IMR-90 (cell line): Measurements from ENCODE around the gene IFIT3.

Experiments used
- BHLHE40 ChIP-seq: fragments of 150-350 bp; IDR thresholded peaks from 2 replicates; pipeline ENCODE4 v1.6.1; 2016; ENCODE audit warnings: mild to moderate bottlenecking, low read depth, low read length
- CEBPB ChIP-seq: IDR thresholded peaks from 2 replicates; pipeline ENCODE4 v1.6.1; 2012; ENCODE audit warnings: low read depth, low read length, improper control_type of control experiment
- FOS ChIP-seq: fragments of 150-350 bp; IDR thresholded peaks from 2 replicates; pipeline ENCODE4 v1.6.1; 2016; ENCODE audit warnings: low read depth, low read length
- MAFK ChIP-seq: IDR thresholded peaks from 2 replicates; pipeline ENCODE4 v1.6.1; 2012; ENCODE audit warnings: low read depth, low read length, improper control_type of control experiment
- MXI1 ChIP-seq: IDR thresholded peaks from 2 replicates; pipeline ENCODE4 v1.6.1; 2012; ENCODE audit warnings: low read depth, mild to moderate bottlenecking, low read length, moderate library complexity, borderline replicate concordance
- POLR2A ChIP-seq: IDR thresholded peaks from 2 replicates; pipeline ENCODE4 v1.6.1; 2012; ENCODE audit warnings: mild to moderate bottlenecking, low read depth, low read length
- RAD21 ChIP-seq: IDR thresholded peaks from 2 replicates; pipeline ENCODE4 v1.6.1; 2012; ENCODE audit warnings: low read length, improper control_type of control experiment
- RCOR1 ChIP-seq: IDR thresholded peaks from 2 replicates; pipeline ENCODE4 v1.6.1; 2012; ENCODE audit warnings: mild to moderate bottlenecking, low read length, improper control_type of control experiment; ENCODE audit not compliant: insufficient replicate concordance
- RFX5 ChIP-seq: IDR thresholded peaks from 2 replicates; pipeline ENCODE4 v1.8.0; 2012; ENCODE audit warnings: low read depth, mild to moderate bottlenecking, low read length, moderate library complexity
- TF ChIP-seq, protein P1 (sequence below): conservative IDR thresholded peaks from 2 replicates; pipeline ENCODE4 v1.5.1; 2012; ENCODE audit warnings: mild to moderate bottlenecking, low read depth, low read length, improper control_type of control experiment
- TF ChIP-seq, protein P2 (sequence below): fragments of 150-350 bp; IDR thresholded peaks from 2 replicates; pipeline ENCODE4 v1.6.1; 2017; ENCODE audit warnings: mild to moderate bottlenecking, antibody characterized with exemption, low read length, low read depth
- TF ChIP-seq, protein P3 (sequence below): fragments of 150-350 bp; IDR thresholded peaks from 2 replicates; pipeline ENCODE4 v1.6.1; 2016; ENCODE audit warnings: low read depth, mild to moderate bottlenecking, low read length, moderate library complexity, borderline replicate concordance

DNA sequence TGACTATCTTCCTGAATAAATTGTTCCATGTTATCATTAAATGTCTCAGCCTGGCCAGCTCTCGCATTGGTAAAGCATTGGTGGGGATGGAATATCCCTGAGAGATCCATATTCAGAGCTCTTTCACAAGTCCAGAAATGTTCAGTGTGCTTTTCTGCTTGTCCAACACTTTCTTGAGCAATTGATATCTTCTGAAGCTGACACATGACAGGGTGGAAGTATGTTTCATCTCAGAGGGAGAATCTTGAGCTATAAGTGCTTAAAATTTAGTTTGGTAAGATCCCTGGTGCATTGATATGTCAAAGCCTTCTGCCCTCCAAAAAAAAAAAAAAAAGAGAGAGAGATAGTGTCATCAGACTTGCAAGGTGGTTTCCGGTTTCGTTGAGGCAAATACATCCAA, 7.4 kb downstream of the IFIT3 start:
- TF ChIP-seq CEBPB, result no peak
- TF ChIP-seq, protein P1, sequence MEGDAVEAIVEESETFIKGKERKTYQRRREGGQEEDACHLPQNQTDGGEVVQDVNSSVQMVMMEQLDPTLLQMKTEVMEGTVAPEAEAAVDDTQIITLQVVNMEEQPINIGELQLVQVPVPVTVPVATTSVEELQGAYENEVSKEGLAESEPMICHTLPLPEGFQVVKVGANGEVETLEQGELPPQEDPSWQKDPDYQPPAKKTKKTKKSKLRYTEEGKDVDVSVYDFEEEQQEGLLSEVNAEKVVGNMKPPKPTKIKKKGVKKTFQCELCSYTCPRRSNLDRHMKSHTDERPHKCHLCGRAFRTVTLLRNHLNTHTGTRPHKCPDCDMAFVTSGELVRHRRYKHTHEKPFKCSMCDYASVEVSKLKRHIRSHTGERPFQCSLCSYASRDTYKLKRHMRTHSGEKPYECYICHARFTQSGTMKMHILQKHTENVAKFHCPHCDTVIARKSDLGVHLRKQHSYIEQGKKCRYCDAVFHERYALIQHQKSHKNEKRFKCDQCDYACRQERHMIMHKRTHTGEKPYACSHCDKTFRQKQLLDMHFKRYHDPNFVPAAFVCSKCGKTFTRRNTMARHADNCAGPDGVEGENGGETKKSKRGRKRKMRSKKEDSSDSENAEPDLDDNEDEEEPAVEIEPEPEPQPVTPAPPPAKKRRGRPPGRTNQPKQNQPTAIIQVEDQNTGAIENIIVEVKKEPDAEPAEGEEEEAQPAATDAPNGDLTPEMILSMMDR, result no peak
- TF ChIP-seq, protein P2, sequence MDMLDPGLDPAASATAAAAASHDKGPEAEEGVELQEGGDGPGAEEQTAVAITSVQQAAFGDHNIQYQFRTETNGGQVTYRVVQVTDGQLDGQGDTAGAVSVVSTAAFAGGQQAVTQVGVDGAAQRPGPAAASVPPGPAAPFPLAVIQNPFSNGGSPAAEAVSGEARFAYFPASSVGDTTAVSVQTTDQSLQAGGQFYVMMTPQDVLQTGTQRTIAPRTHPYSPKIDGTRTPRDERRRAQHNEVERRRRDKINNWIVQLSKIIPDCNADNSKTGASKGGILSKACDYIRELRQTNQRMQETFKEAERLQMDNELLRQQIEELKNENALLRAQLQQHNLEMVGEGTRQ, result no peak
- TF ChIP-seq FOS, result no peak
- TF ChIP-seq RFX5, result no peak
- no peak for TF ChIP-seq POLR2A
- TF ChIP-seq RAD21, result no peak
- no peak for TF ChIP-seq BHLHE40
- no peak for TF ChIP-seq MAFK
- TF ChIP-seq MXI1, result no peak
- no peak for TF ChIP-seq RCOR1
- TF ChIP-seq, protein P3, sequence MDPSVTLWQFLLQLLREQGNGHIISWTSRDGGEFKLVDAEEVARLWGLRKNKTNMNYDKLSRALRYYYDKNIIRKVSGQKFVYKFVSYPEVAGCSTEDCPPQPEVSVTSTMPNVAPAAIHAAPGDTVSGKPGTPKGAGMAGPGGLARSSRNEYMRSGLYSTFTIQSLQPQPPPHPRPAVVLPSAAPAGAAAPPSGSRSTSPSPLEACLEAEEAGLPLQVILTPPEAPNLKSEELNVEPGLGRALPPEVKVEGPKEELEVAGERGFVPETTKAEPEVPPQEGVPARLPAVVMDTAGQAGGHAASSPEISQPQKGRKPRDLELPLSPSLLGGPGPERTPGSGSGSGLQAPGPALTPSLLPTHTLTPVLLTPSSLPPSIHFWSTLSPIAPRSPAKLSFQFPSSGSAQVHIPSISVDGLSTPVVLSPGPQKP, result no peak
